Measurements from ENCODE around the gene PELI1. TPM values are rescaled to one million over a fixed set of nuclear protein-coding genes. Genes with fewer than 3 reads are reported as not detected.

Gene PELI1
- total RNA-seq, 1 experiment from 2014 or later = 90.7 TPM

- H3K9me3 ChIP-seq (ENCODE audit: low read length) = no peaks in the 10 kb centered on the region
- H2AFZ ChIP-seq (ENCODE audit: low read length) = no peak overlapping the region
- DNase-seq = no peak
- no peak overlapping the region for H3K9ac ChIP-seq (ENCODE audit: low read length)
- H3K9me2 ChIP-seq (replicated peaks; ENCODE audit: insufficient read depth, low read length) = no peaks in the 10 kb centered on the region
- H3K4me3 ChIP-seq (ENCODE audit: low read length) = no peak overlapping the region
- 0 out of 2 replicates have a peak, but pooled peaks cover 2% of the 10 kb centered on the region for H4K20me1 ChIP-seq (ENCODE audit: insufficient read depth, low read depth, low read length)
- H3K79me2 ChIP-seq (ENCODE audit: low read length) = no peaks in the 10 kb centered on the region
- H3K4me1 ChIP-seq (ENCODE audit: low read length) = peaks cover 11% of the 10 kb centered on the region
- H3K27me3 ChIP-seq (ENCODE audit: low read length) = no peaks in the 10 kb centered on the region
- H3K4me2 ChIP-seq (ENCODE audit: low read depth, low read length, poor library complexity, severe bottlenecking) = no peak overlapping the region
- no peak overlapping the region for H3K27ac ChIP-seq (ENCODE audit: low read length)
- peaks cover 9% of the 10 kb centered on the region; the same call in 1 of the 2 replicates for H3K36me3 ChIP-seq (ENCODE audit: insufficient read depth, low read length)
Observed at GRCh38 chr2:64179582-64180321, 35.5 kb upstream of the PELI1 start.

GRCh38 chr2:64177315-64177714 lies 33.1 kb upstream of the PELI1 start:
- H3K27me3 ChIP-seq (ENCODE audit: low read length) = no peaks in the 10 kb centered on the region
- no peak overlapping the region for H3K4me2 ChIP-seq (ENCODE audit: low read depth, low read length, poor library complexity, severe bottlenecking)
- no peak overlapping the region for H3K27ac ChIP-seq (ENCODE audit: low read length)
- 0 out of 2 replicates have a peak, but pooled peaks cover 10% of the 10 kb centered on the region for H4K20me1 ChIP-seq (ENCODE audit: insufficient read depth, low read depth, low read length)
- H3K4me1 ChIP-seq (ENCODE audit: low read length) = peaks cover 33% of the 10 kb centered on the region
- peaks cover 9% of the 10 kb centered on the region; the same call in 1 of the 2 replicates for H3K36me3 ChIP-seq (ENCODE audit: insufficient read depth, low read length)
- no peak overlapping the region for H3K9ac ChIP-seq (ENCODE audit: low read length)
- no peak overlapping the region for H2AFZ ChIP-seq (ENCODE audit: low read length)
- no peak overlapping the region for H3K4me3 ChIP-seq (ENCODE audit: low read length)
- DNase-seq = no peak
- no peaks in the 10 kb centered on the region for H3K9me3 ChIP-seq (ENCODE audit: low read length)
- H3K9me2 ChIP-seq (replicated peaks; ENCODE audit: insufficient read depth, low read length) = no peaks in the 10 kb centered on the region
- H3K79me2 ChIP-seq (ENCODE audit: low read length) = no peaks in the 10 kb centered on the region

GRCh38 chr2:64175419-64176197 lies 31.4 kb upstream of the PELI1 start:
- no peak overlapping the region for H3K4me3 ChIP-seq (ENCODE audit: low read length)
- no peak overlapping the region for H3K27ac ChIP-seq (ENCODE audit: low read length)
- H3K4me1 ChIP-seq (ENCODE audit: low read length) = peaks cover 50% of the 10 kb centered on the region
- H4K20me1 ChIP-seq (ENCODE audit: insufficient read depth, low read depth, low read length) = 0 out of 2 replicates have a peak, but pooled peaks cover 10% of the 10 kb centered on the region
- DNase-seq = no peak
- no peak overlapping the region for H3K4me2 ChIP-seq (ENCODE audit: low read depth, low read length, poor library complexity, severe bottlenecking)
- H3K27me3 ChIP-seq (ENCODE audit: low read length) = no peaks in the 10 kb centered on the region
- H3K9ac ChIP-seq (ENCODE audit: low read length) = no peak overlapping the region
- no peak overlapping the region for H2AFZ ChIP-seq (ENCODE audit: low read length)
- H3K79me2 ChIP-seq (ENCODE audit: low read length) = no peaks in the 10 kb centered on the region
- H3K9me2 ChIP-seq (replicated peaks; ENCODE audit: insufficient read depth, low read length) = no peaks in the 10 kb centered on the region
- no peaks in the 10 kb centered on the region for H3K9me3 ChIP-seq (ENCODE audit: low read length)
- H3K36me3 ChIP-seq (ENCODE audit: insufficient read depth, low read length) = peaks cover 12% of the 10 kb centered on the region; the same call in 1 of the 2 replicates

- Histone ChIP-seq H3K4me2 (ENCODE audit: low read depth, low read length, poor library complexity, severe bottlenecking) (peak overlapping the region; percentile 40), H3K36me3 (ENCODE audit: insufficient read depth, low read length) (0 out of 2 replicates have a peak, but pooled peaks cover 3% of the 10 kb centered on the region), H3K27ac (ENCODE audit: low read length) (peak overlapping the region; percentile 1; the same call in 1 of the 2 replicates), H3K27me3 (ENCODE audit: low read length) (no peaks in the 10 kb centered on the region), H2AFZ (ENCODE audit: low read length) (no peak overlapping the region), H3K79me2 (ENCODE audit: low read length) (no peaks in the 10 kb centered on the region), H3K9me2 (replicated peaks; ENCODE audit: insufficient read depth, low read length) (no peaks in the 10 kb centered on the region), H3K9me3 (ENCODE audit: low read length) (no peaks in the 10 kb centered on the region), H3K4me3 (ENCODE audit: low read length) (peak overlapping the region; percentile 13; the same call in 1 of the 2 replicates), H4K20me1 (ENCODE audit: insufficient read depth, low read depth, low read length) (0 out of 2 replicates have a peak, but pooled peaks cover 10% of the 10 kb centered on the region), H3K9ac (ENCODE audit: low read length) (0 out of 2 replicates have a peak overlapping the region, but pooled peaks have one; percentile 5), H3K4me1 (ENCODE audit: low read length) (peaks cover 72% of the 10 kb centered on the region)
- peak; percentile 84 for DNase-seq
Observed at GRCh38 chr2:64173156-64174135, 29.2 kb upstream of the PELI1 start.

GRCh38 chr2:64168756-64169155 lies 24.5 kb upstream of the PELI1 start:
- 0 out of 2 replicates have a peak, but pooled peaks cover 5% of the 10 kb centered on the region for H4K20me1 ChIP-seq (ENCODE audit: insufficient read depth, low read depth, low read length)
- H3K4me1 ChIP-seq (ENCODE audit: low read length) = peaks cover 72% of the 10 kb centered on the region
- H2AFZ ChIP-seq (ENCODE audit: low read length) = no peak overlapping the region
- no peak overlapping the region for H3K4me2 ChIP-seq (ENCODE audit: low read depth, low read length, poor library complexity, severe bottlenecking)
- H3K36me3 ChIP-seq (ENCODE audit: insufficient read depth, low read length) = peaks cover 7% of the 10 kb centered on the region; the same call in 1 of the 2 replicates
- H3K9me3 ChIP-seq (ENCODE audit: low read length) = no peaks in the 10 kb centered on the region
- no peak overlapping the region for H3K27ac ChIP-seq (ENCODE audit: low read length)
- no peaks in the 10 kb centered on the region for H3K27me3 ChIP-seq (ENCODE audit: low read length)
- H3K9ac ChIP-seq (ENCODE audit: low read length) = no peak overlapping the region
- no peak overlapping the region for H3K4me3 ChIP-seq (ENCODE audit: low read length)
- no peaks in the 10 kb centered on the region for H3K79me2 ChIP-seq (ENCODE audit: low read length)
- no peaks in the 10 kb centered on the region for H3K9me2 ChIP-seq (replicated peaks; ENCODE audit: insufficient read depth, low read length)
- DNase-seq = no peak

- Histone ChIP-seq H3K9me2 (replicated peaks; ENCODE audit: insufficient read depth, low read length) (no peaks in the 10 kb centered on the region), H3K9me3 (ENCODE audit: low read length) (no peaks in the 10 kb centered on the region), H3K4me3 (ENCODE audit: low read length) (no peak overlapping the region), H3K4me2 (ENCODE audit: low read depth, low read length, poor library complexity, severe bottlenecking) (no peak overlapping the region), H3K27ac (ENCODE audit: low read length) (no peak overlapping the region), H3K4me1 (ENCODE audit: low read length) (peaks cover 68% of the 10 kb centered on the region), H3K27me3 (ENCODE audit: low read length) (no peaks in the 10 kb centered on the region), H3K36me3 (ENCODE audit: insufficient read depth, low read length) (peaks cover 7% of the 10 kb centered on the region; the same call in 1 of the 2 replicates), H3K9ac (ENCODE audit: low read length) (no peak overlapping the region), H2AFZ (ENCODE audit: low read length) (no peak overlapping the region), H4K20me1 (ENCODE audit: insufficient read depth, low read depth, low read length) (0 out of 2 replicates have a peak, but pooled peaks cover 5% of the 10 kb centered on the region), H3K79me2 (ENCODE audit: low read length) (no peaks in the 10 kb centered on the region)
- DNase-seq = no peak
Observed at GRCh38 chr2:64168201-64168600, 24.0 kb upstream of the PELI1 start.

- no peak overlapping the region for H2AFZ ChIP-seq (ENCODE audit: low read length)
- H3K4me2 ChIP-seq (ENCODE audit: low read depth, low read length, poor library complexity, severe bottlenecking) = no peak overlapping the region
- H3K36me3 ChIP-seq (ENCODE audit: insufficient read depth, low read length) = peaks cover 4% of the 10 kb centered on the region; the same call in 1 of the 2 replicates
- no peak overlapping the region for H3K9ac ChIP-seq (ENCODE audit: low read length)
- H3K27me3 ChIP-seq (ENCODE audit: low read length) = no peaks in the 10 kb centered on the region
- peaks cover 55% of the 10 kb centered on the region for H3K4me1 ChIP-seq (ENCODE audit: low read length)
- no peaks in the 10 kb centered on the region for H3K9me3 ChIP-seq (ENCODE audit: low read length)
- no peak overlapping the region for H3K27ac ChIP-seq (ENCODE audit: low read length)
- H4K20me1 ChIP-seq (ENCODE audit: insufficient read depth, low read depth, low read length) = no peaks in the 10 kb centered on the region
- H3K4me3 ChIP-seq (ENCODE audit: low read length) = no peak overlapping the region
- DNase-seq = no peak
- no peaks in the 10 kb centered on the region for H3K9me2 ChIP-seq (replicated peaks; ENCODE audit: insufficient read depth, low read length)
- H3K79me2 ChIP-seq (ENCODE audit: low read length) = no peaks in the 10 kb centered on the region
Observed at GRCh38 chr2:64166637-64167420, 22.6 kb upstream of the PELI1 start.
